ENCODE data around the gene MAN2A1. TPM values are rescaled to one million over a fixed set of nuclear protein-coding genes. Genes with fewer than 3 reads are reported as not detected.

MAN2A1 gene
- total RNA-seq: 40.2 and 64.6 TPM in 2 replicates

GRCh38 chr5:109689740-109690241 lies at the start of gene MAN2A1:
Gene MAN2A1, plus strand, starts transcription at chr5:109689927. Its CDS starts 491 bp downstream, at chr5:109690418.

